ENCODE data around the gene PPL.
"Not testable (repeated sequence)": the region's sequence is repeated elsewhere in the genome, so short reads cannot be mapped to it uniquely, and the experiment has no call there.

PPL gene

GRCh38 chr16:4933433-4933832 lies 3.5 kb downstream of the PPL start:
- DNase-seq (ENCODE audit: low spot score) = no peak

DNA sequence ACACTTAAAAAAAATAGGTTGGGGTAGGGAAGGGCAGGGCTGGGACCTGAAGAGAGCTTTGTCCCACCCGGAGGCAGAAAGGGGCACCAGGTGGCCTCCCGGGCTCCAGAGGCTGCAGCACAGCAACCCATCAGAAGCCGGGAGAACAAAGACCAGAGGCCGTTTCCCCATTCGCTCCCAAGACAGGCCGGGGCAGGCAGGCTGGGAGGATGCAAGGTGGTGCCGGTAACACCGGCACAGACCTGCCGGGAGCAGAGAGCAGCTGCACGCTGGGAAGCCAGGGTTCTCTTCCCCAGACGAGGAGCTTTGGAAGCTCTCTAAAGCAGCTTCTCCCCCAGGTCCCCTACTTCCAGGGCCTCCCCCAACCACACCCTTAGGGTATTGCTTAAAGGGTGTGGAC lies 5.6 kb downstream of the PPL start:
- no peak for DNase-seq (ENCODE audit: low spot score)

DNA sequence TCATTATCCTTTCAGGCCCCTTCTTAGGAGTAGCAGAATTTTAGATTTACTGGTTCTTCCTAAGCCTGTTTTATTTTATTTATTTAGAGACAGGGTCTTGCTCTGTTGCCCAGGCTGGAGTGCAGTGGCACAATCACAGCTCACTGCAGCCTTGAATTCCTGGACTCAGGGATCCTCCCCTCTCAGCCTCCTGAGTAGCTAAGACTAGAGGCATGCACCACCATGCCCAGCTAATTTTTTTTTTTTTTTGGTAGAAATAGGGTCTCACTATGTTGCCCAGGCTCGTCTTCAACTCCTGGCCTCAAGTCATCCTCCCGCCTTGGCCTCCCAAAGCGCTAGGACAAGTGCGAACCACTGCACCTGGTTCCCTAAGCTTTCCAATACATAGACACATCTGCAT lies 7.3 kb downstream of the PPL start:
- DNase-seq (ENCODE audit: low spot score) = not testable (repeated sequence)

DNA sequence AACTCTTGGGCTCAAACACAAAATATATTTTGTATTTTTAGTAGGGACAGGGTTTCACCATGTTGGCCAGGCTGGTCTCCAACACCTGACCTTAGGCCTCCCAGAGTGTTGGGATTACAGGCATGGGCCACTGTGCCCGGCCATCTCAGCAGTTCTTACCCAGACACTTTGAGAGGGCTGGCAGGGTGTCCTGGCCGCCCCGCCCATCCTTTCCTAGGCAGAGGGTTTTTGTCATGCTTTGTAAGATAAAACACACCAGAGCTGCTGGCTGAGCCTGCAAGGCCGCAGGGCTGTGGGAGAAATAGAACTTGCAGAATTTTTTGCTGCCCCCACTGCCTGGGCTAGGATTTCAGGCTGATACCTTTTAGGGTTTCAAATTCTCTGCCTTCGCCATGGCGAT lies 8.7 kb downstream of the PPL start:
- DNase-seq (ENCODE audit: low spot score) = no peak

- DNase-seq (ENCODE audit: low spot score) = no peak
These were observed 9.3 kb downstream of the PPL start for GRCh38 chr16:4927661-4928060.

GRCh38 chr16:4926928-4927327 lies 10.0 kb downstream of the PPL start:
- no peak for DNase-seq (ENCODE audit: low spot score)

GRCh38 chr16:4925791-4926190 lies 11.2 kb downstream of the PPL start:
- no peak for DNase-seq (ENCODE audit: low spot score)

DNA sequence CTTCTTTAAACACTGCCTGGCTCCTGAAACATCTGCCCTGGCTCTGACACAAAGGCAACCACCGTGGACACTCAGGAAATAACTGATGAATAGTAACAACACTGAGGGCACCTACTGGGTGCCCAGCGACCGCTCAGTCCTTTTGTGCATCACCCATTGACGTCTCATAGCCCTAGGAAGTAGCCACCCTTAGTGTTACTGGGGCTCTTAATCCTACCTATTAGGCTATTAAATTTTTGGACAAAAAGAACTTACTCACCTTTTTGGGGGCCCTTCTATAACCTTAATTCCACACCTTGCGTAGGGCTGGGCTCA lies 11.7 kb downstream of the PPL start:
- DNase-seq (ENCODE audit: low spot score) = no peak

DNA sequence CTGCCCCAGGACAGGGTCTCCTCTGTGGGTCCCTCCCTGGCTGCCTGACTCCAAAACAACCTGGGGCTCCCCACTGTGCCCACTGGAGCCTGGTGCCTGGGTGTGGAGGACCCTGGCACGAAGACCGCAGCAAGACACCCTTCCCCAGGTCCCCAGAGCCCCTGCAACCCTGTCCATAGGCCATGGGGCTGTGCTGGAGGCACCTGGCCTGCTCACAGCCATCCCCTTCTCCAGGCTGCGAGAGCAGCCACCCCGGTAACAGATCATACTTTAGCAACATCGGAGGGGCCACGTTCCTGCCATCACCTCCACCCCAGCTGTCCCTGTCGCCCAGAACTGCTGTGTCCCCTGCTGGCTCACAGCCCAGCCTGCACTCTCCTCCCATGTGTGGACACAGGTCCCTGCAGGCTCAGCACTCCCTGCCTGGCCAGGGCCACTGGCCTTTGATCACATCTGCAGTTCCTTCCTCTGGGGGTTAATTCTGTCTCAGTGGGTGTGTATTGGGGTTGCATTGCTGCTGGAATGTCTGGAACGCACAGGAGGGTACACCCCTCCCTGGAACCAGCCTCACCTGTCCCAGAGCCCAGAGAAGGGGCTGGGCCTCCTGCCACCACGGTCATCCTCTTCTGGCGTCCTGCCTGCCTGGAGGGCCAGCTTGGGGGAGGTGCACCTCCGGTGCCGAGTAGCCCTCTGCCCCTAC lies 12.2 kb downstream of the PPL start:
- DNase-seq (ENCODE audit: low spot score) = no peak

DNA sequence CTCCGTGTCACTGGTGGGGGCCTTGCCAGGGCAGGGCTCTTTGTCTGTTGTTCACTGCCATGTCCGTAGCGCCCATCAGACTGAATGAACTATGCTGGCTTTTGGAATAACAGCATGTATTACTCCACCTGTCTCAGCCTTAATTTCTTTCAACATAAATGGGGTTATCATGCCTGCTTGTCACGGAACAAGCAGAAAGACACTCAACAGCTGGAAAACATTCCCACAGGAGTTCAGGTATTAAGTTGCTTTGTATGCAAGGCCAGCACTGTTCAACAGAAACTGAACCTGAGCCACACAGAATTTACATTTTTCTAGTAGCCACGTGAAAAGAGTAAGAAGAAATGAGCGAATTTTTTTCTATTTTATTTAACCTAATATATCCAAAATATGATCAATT lies 13.1 kb downstream of the PPL start:
- no peak for DNase-seq (ENCODE audit: low spot score)

GRCh38 chr16:4922721-4923342 lies 14.1 kb downstream of the PPL start:
- DNase-seq (ENCODE audit: low spot score) = no peak

- no peak for DNase-seq (ENCODE audit: low spot score)
These were observed 16.1 kb downstream of the PPL start for GRCh38 chr16:4920826-4921225.

DNA sequence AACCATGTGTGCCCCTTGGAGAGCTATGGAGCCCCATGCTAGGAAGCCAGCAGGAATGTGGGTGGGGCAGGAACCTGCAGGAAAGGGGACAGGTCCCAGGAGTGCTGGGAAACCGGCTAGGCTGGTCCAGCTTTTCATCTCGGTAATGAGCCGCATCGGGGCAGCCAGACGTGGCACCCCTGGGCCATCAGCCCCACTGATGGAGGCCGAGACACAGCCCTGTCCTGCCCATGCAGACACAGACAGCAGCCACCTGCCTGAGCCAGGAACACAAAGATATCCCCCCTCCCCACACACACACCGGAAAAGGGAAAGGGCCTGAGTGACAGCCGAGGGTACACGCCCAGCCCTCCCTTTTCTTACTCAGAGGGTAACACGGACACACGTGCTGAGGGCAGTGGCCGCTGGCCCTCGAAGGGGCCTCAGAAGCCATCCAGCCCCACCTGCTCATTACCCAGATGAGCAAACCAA lies 18.1 kb downstream of the PPL start:
- DNase-seq (ENCODE audit: low spot score) = no peak

DNA sequence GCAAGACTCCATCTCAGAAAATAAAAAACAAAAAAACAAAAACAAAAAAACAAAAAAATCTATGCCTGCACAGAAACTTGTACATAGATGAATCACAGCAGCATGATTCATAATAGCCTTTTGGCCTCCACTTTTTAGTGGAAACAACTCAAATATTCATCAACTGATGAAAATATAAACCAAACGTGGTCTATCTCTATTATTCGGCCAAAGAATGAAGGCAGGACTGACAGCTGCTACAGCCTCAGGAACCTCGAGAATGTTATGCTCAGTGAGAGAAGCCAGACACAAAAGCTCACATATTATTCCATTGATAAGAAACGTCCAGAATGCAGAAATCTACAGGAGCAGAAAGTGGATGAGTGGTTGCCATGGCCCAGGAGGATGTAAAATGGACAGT lies 19.8 kb downstream of the PPL start:
- peak; percentile 62 for DNase-seq (ENCODE audit: low spot score)

- DNase-seq (ENCODE audit: low spot score) = peak; percentile 69
These were observed 21.7 kb downstream of the PPL start for GRCh38 chr16:4915226-4915761.

- DNase-seq (ENCODE audit: low spot score) = no peak
These were observed 22.3 kb downstream of the PPL start for GRCh38 chr16:4914528-4915225.

GRCh38 chr16:4913774-4914525 lies 23.0 kb downstream of the PPL start:
- DNase-seq (ENCODE audit: low spot score) = no peak

DNA sequence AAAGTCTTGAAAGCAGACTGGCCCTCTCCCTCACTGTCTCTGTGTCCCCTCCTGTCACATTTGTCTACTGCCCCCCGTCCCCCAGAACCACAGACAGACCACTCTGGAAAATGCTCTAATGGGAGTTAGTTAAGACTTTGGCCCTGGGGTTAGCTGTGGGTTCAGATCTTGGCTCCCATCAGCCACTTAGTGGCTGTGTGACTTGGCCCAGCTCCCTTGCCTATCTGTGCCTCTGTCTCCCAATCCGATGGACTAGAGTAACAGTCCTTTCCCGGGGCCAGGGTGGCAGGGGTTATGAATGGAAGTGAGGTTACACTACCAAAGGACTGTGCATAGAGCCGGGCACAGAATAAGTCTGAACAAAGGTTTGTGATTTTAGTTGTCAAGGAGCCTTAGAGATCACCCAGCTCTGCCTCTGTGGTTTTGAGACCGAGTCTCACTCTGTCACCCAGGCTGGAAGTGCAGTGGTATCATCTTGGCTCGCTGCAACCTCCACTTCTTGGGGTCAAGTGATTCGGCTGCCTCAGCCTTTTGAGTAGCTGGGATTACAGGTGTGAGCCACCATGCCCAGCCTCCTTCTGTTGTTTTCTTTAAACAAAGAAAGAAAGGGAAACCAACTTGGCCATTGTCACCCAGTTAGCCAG lies 23.7 kb downstream of the PPL start:
- no peak for DNase-seq (ENCODE audit: low spot score)

GRCh38 chr16:4911970-4912386 lies 25.0 kb downstream of the PPL start:
- DNase-seq (ENCODE audit: low spot score) = peak; percentile 42

DNA sequence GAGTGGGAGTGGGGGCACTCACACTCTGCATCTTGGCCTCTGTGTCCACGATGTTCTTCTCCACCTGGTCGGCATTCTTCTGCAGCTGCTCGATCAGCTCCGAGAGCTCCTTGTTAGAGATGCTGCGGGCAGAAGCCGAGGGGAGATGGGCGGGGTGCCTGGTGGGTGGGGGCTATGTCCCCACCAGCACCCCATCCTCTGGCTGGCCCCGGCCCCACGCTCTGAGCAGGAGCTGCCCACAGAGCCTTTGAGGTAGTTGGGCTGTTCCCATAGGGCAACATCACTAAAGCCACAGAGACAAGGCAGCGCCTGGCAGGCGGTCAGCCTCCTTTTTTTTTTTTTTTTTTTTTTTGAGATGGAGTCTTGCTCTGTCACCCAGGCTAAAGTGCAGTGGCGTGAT lies 26.1 kb downstream of the PPL start:
- DNase-seq (ENCODE audit: low spot score) = no peak

GRCh38 chr16:4909825-4910224 lies 27.1 kb downstream of the PPL start:
- no peak for DNase-seq (ENCODE audit: low spot score)

- no peak for DNase-seq (ENCODE audit: low spot score)
These were observed 28.0 kb downstream of the PPL start for GRCh38 chr16:4908854-4909401.
